MCF 10A (cell line): ENCODE data around the gene MRPL44. TPM values are rescaled to one million over a fixed set of nuclear protein-coding genes. Genes with fewer than 3 reads are reported as not detected.

Experiments used
- BruUV-seq: library from RNA; stranded (reverse); fragments of 400-500 nt; replicated peaks from 2 replicates; lab custom pipeline; 2021; lab: Mats Ljungman, UMichigan
- CTCF ChIA-PET: fragments of 300-600 bp; sonication (Branson Sonifier 250); formaldehyde crosslinking; extraction: SDS; loops from one replicate; lab custom pipeline; 2021; ENCODE audit warnings: antibody characterized with exemption, inconsistent platforms; lab: Yijun Ruan, JAX
- POLR2A ChIA-PET: fragments of 300-600, 350-650 bp; sonication (Branson Sonifier 250); formaldehyde crosslinking; extraction: SDS; loops from one replicate; lab custom pipeline; 2020; ENCODE audit warnings: antibody characterized with exemption, inconsistent platforms; lab: Yijun Ruan, JAX
- DNase-seq: peaks from one replicate; pipeline ENCODE4 v3.0.0-alpha.2; 2018; ENCODE audit not compliant: unreplicated experiment
- H3K27ac Mint-ChIP-seq: one replicate; pipeline ENCODE4 v1.8.0; 2022; ENCODE audit warnings: mild to moderate bottlenecking, low read depth, mixed read lengths; ENCODE audit not compliant: unreplicated experiment
- H3K27me3 Mint-ChIP-seq: one replicate; pipeline ENCODE4 v1.8.0; 2022; ENCODE audit warnings: mixed read lengths; ENCODE audit not compliant: insufficient read depth, unreplicated experiment
- H3K36me3 Mint-ChIP-seq: one replicate; pipeline ENCODE4 v1.8.0; 2022; ENCODE audit warnings: mild to moderate bottlenecking, moderate library complexity, mixed read lengths; ENCODE audit not compliant: insufficient read depth, unreplicated experiment
- H3K4me1 Mint-ChIP-seq: one replicate; pipeline ENCODE4 v1.8.0; 2022; ENCODE audit warnings: mixed read lengths; ENCODE audit not compliant: insufficient read depth, unreplicated experiment
- H3K4me3 Mint-ChIP-seq: one replicate; pipeline ENCODE4 v1.8.0; 2022; ENCODE audit warnings: mild to moderate bottlenecking, moderate library complexity, mixed read lengths; ENCODE audit not compliant: unreplicated experiment
- H3K9me3 Mint-ChIP-seq: one replicate; pipeline ENCODE4 v1.8.0; 2022; ENCODE audit warnings: mixed read lengths; ENCODE audit not compliant: unreplicated experiment
- intact Hi-C: fragments of 100-400 bp; cut with micrococcal nuclease; formaldehyde crosslinking; loops from 2 replicates; pipeline ENCODE4 v1.14.1; 2022
- total RNA-seq: library from RNA; stranded (reverse); gene quantifications from 2 replicates; pipeline ENCODE4 v1.2.3, GENCODE V29; 2022
- TF ChIP-seq, protein P1 (sequence below): fragments of 200-600 bp; IDR thresholded peaks from one replicate; pipeline ENCODE4 v1.8.0; 2022; ENCODE audit warnings: antibody characterized with exemption, mild to moderate bottlenecking; ENCODE audit not compliant: unreplicated experiment

MRPL44 gene
- total RNA-seq, 1 experiment from 2014 or later: 27.4 TPM

DNA sequence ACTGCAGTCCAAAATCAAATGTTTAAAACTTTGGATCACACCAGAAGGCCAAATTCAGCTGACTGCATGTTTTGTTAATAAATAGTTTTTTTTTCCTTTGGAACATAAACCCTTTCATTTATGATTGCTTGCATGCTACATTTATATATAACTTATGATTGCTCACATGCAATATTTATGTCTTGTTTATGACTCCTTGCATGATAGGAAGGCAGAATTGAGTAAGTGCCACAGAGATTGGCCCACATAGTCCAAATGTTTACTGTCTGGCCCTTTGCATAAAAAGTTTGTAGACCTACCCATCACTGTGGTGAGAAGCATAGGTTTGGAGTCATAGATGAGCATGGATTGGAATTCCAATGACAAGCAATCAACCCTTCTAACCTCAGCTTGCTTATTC, 42.9 kb upstream of the MRPL44 start:
- H3K4me1 Mint-ChIP-seq: peaks cover 5% of the 10 kb centered on the region
- no TSS peak for BruUV-seq
- intact Hi-C loops: no loop called here
- CTCF ChIA-PET: interaction anchor here (0.6 to 1.5 kb wide), 5 partner anchors 8 to 942 kb away, joined by 3 read pairs; no protein-coding TSS in a partner anchor
- H3K4me3 Mint-ChIP-seq: no peak overlapping the region
- no peaks in the 10 kb centered on the region for H3K27me3 Mint-ChIP-seq
- TF ChIP-seq, protein P1, sequence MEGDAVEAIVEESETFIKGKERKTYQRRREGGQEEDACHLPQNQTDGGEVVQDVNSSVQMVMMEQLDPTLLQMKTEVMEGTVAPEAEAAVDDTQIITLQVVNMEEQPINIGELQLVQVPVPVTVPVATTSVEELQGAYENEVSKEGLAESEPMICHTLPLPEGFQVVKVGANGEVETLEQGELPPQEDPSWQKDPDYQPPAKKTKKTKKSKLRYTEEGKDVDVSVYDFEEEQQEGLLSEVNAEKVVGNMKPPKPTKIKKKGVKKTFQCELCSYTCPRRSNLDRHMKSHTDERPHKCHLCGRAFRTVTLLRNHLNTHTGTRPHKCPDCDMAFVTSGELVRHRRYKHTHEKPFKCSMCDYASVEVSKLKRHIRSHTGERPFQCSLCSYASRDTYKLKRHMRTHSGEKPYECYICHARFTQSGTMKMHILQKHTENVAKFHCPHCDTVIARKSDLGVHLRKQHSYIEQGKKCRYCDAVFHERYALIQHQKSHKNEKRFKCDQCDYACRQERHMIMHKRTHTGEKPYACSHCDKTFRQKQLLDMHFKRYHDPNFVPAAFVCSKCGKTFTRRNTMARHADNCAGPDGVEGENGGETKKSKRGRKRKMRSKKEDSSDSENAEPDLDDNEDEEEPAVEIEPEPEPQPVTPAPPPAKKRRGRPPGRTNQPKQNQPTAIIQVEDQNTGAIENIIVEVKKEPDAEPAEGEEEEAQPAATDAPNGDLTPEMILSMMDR: no peak
- no peak overlapping the region for H3K27ac Mint-ChIP-seq
- H3K9me3 Mint-ChIP-seq: no peaks in the 10 kb centered on the region
- POLR2A ChIA-PET: no interaction called here
- H3K36me3 Mint-ChIP-seq: peaks cover 53% of the 10 kb centered on the region
- no peak for DNase-seq

DNA sequence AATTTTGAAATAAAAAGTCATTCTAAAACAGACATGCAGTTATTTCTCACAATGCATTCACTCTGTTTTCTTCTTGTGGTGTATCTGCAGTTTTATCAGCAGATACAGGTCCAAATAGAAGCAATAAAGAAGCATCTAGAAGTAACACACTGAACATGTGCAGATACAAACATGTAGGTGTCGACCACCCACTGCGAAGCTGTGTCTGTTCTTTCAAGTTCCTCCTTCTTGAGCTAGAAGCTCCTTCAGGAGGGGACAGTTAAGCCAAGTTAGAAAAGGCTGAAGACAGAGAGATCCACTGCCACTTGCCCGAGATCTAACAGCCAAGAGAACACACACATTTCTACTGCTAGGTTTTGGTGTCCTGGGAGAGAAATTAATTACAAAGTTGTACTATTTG, 42.2 kb upstream of the MRPL44 start:
- DNase-seq: no peak
- peaks cover 46% of the 10 kb centered on the region for H3K36me3 Mint-ChIP-seq
- no peaks in the 10 kb centered on the region for H3K4me1 Mint-ChIP-seq
- H3K9me3 Mint-ChIP-seq: no peaks in the 10 kb centered on the region
- ChIA-PET POLR2A (no interaction called here), CTCF (interaction anchor here (0.6 to 1.1 kb wide), 3 partner anchors 9 to 576 kb away, joined by 3 read pairs; no protein-coding TSS in a partner anchor)
- H3K4me3 Mint-ChIP-seq: no peak overlapping the region
- intact Hi-C loops: no loop called here
- no TSS peak for BruUV-seq
- no peaks in the 10 kb centered on the region for H3K27me3 Mint-ChIP-seq
- TF ChIP-seq, protein P1: no peak
- H3K27ac Mint-ChIP-seq: no peak overlapping the region

DNA sequence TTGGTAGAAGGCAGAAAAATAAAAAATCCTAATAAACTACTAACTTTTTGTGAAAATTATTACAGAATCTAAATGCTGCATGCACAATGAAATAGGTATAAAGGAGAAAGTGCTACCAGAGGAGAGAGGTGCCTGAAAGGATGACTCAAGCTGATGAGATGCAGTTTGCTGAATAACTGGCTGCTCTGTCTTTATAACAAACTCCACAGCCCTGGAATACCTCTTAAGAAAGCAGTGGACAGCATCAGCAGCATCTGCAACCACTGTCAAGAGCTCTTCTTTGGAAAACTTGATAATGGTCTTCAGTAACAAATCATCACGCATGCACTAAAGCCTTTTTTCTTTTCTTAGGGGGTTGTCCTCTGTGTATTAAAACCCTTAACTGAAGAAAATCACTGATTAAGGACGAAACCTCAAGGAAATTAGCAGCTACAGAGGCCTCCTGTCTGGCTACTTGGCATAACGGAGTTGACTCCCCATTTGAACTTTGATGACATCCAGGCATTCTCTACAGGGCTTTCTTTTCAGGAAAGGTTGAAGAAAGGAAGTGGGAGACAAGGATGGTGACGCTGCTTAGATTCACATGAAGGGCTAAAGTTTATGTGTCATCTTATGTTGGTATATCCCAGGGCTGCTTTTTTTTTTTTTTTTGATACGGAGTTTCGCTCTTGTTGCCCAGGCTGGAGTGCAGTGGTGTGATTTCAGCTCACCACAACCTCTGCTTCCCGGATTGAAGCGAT, 40.9 kb upstream of the MRPL44 start:
- no peak overlapping the region for H3K4me3 Mint-ChIP-seq
- peaks cover 34% of the 10 kb centered on the region for H3K36me3 Mint-ChIP-seq
- H3K4me1 Mint-ChIP-seq: no peaks in the 10 kb centered on the region
- POLR2A ChIA-PET: interaction anchor here (0.7 kb wide), 1 partner anchor 28 kb away, joined by 3 read pairs; no protein-coding TSS in a partner anchor
- H3K9me3 Mint-ChIP-seq: no peaks in the 10 kb centered on the region
- CTCF ChIA-PET: interaction anchor here (0.6 to 1.0 kb wide), 2 partner anchors 10 to 118 kb away, joined by 3 read pairs; no protein-coding TSS in a partner anchor
- no peak for DNase-seq
- TF ChIP-seq, protein P1: no peak
- BruUV-seq: TSS peak; percentile 13
- no peak overlapping the region for H3K27ac Mint-ChIP-seq
- H3K27me3 Mint-ChIP-seq: no peaks in the 10 kb centered on the region
- intact Hi-C loops: no loop called here

DNA sequence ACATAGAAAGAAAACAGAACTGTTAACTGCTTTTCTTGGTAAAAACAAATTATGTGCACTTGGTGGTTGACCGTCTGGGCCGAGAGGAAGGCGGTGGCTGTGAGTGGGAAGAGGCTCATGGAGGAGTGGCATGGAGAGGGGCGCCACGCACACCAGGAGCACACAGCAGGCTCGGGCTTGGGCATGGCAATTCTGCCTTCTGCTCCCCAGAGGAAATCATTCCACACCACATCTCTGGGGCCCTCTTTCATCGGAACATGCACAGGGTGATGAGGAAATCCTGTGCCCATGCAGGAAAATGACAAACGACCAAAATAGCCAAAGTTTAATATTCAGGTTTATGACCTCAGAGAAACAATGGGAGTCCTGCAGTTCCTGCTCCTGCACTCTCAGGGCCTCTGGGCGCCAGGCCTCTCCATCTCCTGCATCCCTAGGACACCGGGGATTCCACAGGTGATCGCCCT, 38.6 kb upstream of the MRPL44 start:
- H3K27ac Mint-ChIP-seq: no peak overlapping the region
- no peak overlapping the region for H3K4me3 Mint-ChIP-seq
- ChIA-PET CTCF (no interaction called here), POLR2A (no interaction called here)
- no peaks in the 10 kb centered on the region for H3K27me3 Mint-ChIP-seq
- no peaks in the 10 kb centered on the region for H3K9me3 Mint-ChIP-seq
- DNase-seq: no peak
- TF ChIP-seq, protein P1: no peak
- peaks cover 26% of the 10 kb centered on the region for H3K36me3 Mint-ChIP-seq
- intact Hi-C loops: no loop called here
- H3K4me1 Mint-ChIP-seq: no peaks in the 10 kb centered on the region
- no TSS peak for BruUV-seq
